Suprapubic skin (tissue), 4 donors: ENCODE measurements around the gene SEC14L1.

Experiments used
- POLR2A ChIP-seq, 2 donors: fragments of 450-650 bp; IDR thresholded peaks; one replicate each; pipeline ENCODE4 v1.6.1; 2017; ENCODE audit warnings: antibody characterized with exemption in 2 of 2, mild to moderate bottlenecking in 2 of 2, moderate library complexity in 2 of 2
- POLR2AphosphoS5 ChIP-seq, 3 donors: sonication (generic); formaldehyde crosslinking; IDR thresholded peaks; one replicate each; pipeline ENCODE4 v1.6.1; 2017; ENCODE audit warnings: antibody characterized with exemption in 3 of 3
- TF ChIP-seq, protein P1 (sequence below), 2 donors: fragments of 200-600 bp in 1 of 2; fragments of 450-650 bp in 1 of 2; sonication (generic) in 1 of 2; IDR thresholded peaks; one replicate each; pipeline ENCODE4 v1.5.1; 2016 to 2019; ENCODE audit warnings: antibody characterized with exemption in 2 of 2, mild to moderate bottlenecking in 1 of 2, moderate library complexity in 1 of 2

DNA sequence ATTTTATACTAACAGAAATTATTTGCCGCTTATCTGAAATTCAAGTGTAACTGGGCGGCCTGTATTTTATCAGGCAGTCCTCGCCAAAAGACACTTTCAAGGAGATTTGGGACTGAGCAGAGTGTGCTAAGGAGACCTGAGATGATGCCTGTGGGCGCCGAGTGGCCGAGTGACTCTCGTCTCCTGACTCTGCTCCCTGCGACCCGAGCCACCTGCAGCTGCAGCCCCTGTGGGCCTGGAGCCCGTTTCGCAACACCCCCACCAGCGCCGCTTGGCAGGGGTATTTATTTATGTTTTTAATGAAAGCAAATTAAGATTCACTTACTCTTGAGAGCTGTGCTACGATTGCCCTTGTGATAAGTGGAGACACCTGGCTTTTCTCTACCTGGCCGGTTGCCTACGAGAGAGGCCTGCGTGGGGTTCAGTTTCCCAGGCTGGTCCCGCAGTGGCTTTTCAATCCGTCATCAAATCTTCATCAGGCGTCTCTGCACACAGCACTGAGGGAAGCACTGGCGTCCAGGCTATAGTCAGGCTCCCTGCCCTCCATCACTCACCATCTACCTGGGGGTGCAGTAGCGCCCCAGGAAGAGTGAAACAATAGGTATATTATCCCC is 124.0 kb downstream of the SEC14L1 start:
- TF ChIP-seq POLR2AphosphoS5 (IDR thresholded peaks at IDR 0.05), result no peak
- TF ChIP-seq, protein P1, sequence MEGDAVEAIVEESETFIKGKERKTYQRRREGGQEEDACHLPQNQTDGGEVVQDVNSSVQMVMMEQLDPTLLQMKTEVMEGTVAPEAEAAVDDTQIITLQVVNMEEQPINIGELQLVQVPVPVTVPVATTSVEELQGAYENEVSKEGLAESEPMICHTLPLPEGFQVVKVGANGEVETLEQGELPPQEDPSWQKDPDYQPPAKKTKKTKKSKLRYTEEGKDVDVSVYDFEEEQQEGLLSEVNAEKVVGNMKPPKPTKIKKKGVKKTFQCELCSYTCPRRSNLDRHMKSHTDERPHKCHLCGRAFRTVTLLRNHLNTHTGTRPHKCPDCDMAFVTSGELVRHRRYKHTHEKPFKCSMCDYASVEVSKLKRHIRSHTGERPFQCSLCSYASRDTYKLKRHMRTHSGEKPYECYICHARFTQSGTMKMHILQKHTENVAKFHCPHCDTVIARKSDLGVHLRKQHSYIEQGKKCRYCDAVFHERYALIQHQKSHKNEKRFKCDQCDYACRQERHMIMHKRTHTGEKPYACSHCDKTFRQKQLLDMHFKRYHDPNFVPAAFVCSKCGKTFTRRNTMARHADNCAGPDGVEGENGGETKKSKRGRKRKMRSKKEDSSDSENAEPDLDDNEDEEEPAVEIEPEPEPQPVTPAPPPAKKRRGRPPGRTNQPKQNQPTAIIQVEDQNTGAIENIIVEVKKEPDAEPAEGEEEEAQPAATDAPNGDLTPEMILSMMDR (IDR thresholded peaks at IDR 0.05), result no peak
- no peak for TF ChIP-seq POLR2A (IDR thresholded peaks at IDR 0.05)
